Keratinocyte (primary cell): ENCODE measurements around the gene OR52B4. TPM values are rescaled to one million over a fixed set of nuclear protein-coding genes. Genes with fewer than 3 reads are reported as not detected.
"Not testable (repeated sequence)": the region's sequence is repeated elsewhere in the genome, so short reads cannot be mapped to it uniquely, and the experiment has no call there.

Source experiments
- DNase-seq: peaks from one replicate; pipeline ENCODE4 v3.0.0-alpha.2; 2011; ENCODE audit warnings: low read depth, missing footprints, low spot score
- FAIRE-seq: peaks from 2 replicates; lab custom pipeline; 2011; peaks lifted over from hg19 to GRCh38; lab: Jason Lieb, UNC
- H2AFZ ChIP-seq: 2 replicates; pipeline ENCODE4 v1.6.0; 2012; ENCODE audit warnings: low read length, control low read depth, inconsistent platforms; ENCODE audit not compliant: control insufficient read depth
- H3K27ac ChIP-seq: 2 replicates; pipeline ENCODE4 v1.5.1; 2011; ENCODE audit warnings: low read length; ENCODE audit not compliant: control insufficient read depth, insufficient read depth
- H3K27me3 ChIP-seq: 3 replicates; pipeline ENCODE4 v1.6.0; 2011; ENCODE audit warnings: low read length; ENCODE audit not compliant: control insufficient read depth, insufficient read depth; ENCODE audit errors: extremely low read depth
- H3K36me3 ChIP-seq, 2 experiments: 2 replicates in 1 of 2; 3 replicates in 1 of 2; pipeline ENCODE4 v1.5.1; 2011; ENCODE audit warnings: low read length in 2 of 2, mild to moderate bottlenecking in 1 of 2; ENCODE audit not compliant: control insufficient read depth in 2 of 2, insufficient read depth in 2 of 2; ENCODE audit errors: extremely low read depth in 1 of 2
- H3K4me1 ChIP-seq: 3 replicates; pipeline ENCODE4 v1.5.1; 2011; ENCODE audit warnings: low read length; ENCODE audit not compliant: control insufficient read depth, insufficient read depth; ENCODE audit errors: extremely low read depth
- H3K4me2 ChIP-seq: 3 replicates; pipeline ENCODE4 v1.6.0; 2011; ENCODE audit warnings: low read depth, low read length; ENCODE audit not compliant: control insufficient read depth, insufficient read depth; ENCODE audit errors: extremely low read depth
- H3K4me3 ChIP-seq, 3 experiments: fragments of 200-600 bp in 1 of 3; sonication (generic) in 1 of 3; 2 replicates in 2 of 3; 3 replicates in 1 of 3; pipeline ENCODE4 v1.5.1; 2011 to 2016; ENCODE audit warnings: low read length in 3 of 3, mild to moderate bottlenecking in 3 of 3, control low read depth in 2 of 3, inconsistent platforms in 1 of 3, low read depth in 1 of 3, mixed read lengths in 1 of 3, mixed run types in 1 of 3, moderate library complexity in 1 of 3; ENCODE audit not compliant: control insufficient read depth in 2 of 3, insufficient read depth in 2 of 3; ENCODE audit errors: extremely low read depth in 1 of 3
- H3K79me2 ChIP-seq: 2 replicates; pipeline ENCODE4 v1.6.0; 2012; ENCODE audit warnings: low read length; ENCODE audit not compliant: control insufficient read depth, insufficient read depth
- H3K9ac ChIP-seq: 3 replicates; pipeline ENCODE4 v1.6.0; 2011; ENCODE audit warnings: low read length; ENCODE audit not compliant: control insufficient read depth, insufficient read depth; ENCODE audit errors: extremely low read depth
- H3K9me1 ChIP-seq: 3 replicates; pipeline ENCODE4 v1.6.0; 2011; ENCODE audit warnings: low read length; ENCODE audit not compliant: control insufficient read depth, insufficient read depth; ENCODE audit errors: extremely low read depth
- H3K9me3 ChIP-seq: 2 replicates; pipeline ENCODE4 v1.5.1; 2012; ENCODE audit warnings: low read depth, low read length; ENCODE audit not compliant: control insufficient read depth
- H4K20me1 ChIP-seq: 3 replicates; pipeline ENCODE4 v1.6.0; 2011; ENCODE audit warnings: low read length; ENCODE audit not compliant: control insufficient read depth, insufficient read depth; ENCODE audit errors: extremely low read depth
- CTCF ChIP-seq, 3 experiments: IDR thresholded peaks in 1 of 3; conservative IDR thresholded peaks in 1 of 3; optimal IDR thresholded peaks in 1 of 3; 2 replicates in 2 of 3; 3 replicates in 1 of 3; pipeline versions ENCODE3 to v1.5.1; 2011; ENCODE audit warnings: low read length in 3 of 3, mild to moderate bottlenecking in 3 of 3, moderate library complexity in 2 of 3, control low read depth in 1 of 3, inconsistent platforms in 1 of 3; ENCODE audit not compliant: insufficient read depth in 2 of 3; ENCODE audit errors: extremely low read depth in 1 of 3
- EZH2 ChIP-seq: IDR thresholded peaks from one replicate; pipeline ENCODE4 v1.6.1; 2012; ENCODE audit warnings: inconsistent platforms, mild to moderate bottlenecking, low read length, moderate library complexity
- dilution Hi-C: fragments of 300-500 bp; cut with MboI; formaldehyde crosslinking; loops from one replicate; pipeline ENCODE4 v1.7.0; 2020; ENCODE audit warnings: low sequenced_read_pairs; ENCODE audit not compliant: extremely low pct_ligation_motif_present
- polyA plus RNA-seq, 5 experiments: library from polyadenylated mRNA; depleted of rRNA in 3 of 5; stranded (reverse) in 3 of 5; stranded (forward) in 1 of 5; unstranded in 1 of 5; fragments of >200 nt; gene quantifications; 1 replicate in 1 of 5; 2 replicates in 3 of 5; 3 replicates in 1 of 5; pipeline versions ENCODE4 v1.2.1 to v1.2.3, GENCODE V29; 2011 to 2012; ENCODE audit warnings: missing spikeins in 2 of 5, low read depth in 1 of 5, low replicate concordance in 1 of 5

Gene OR52B4
- polyA plus RNA-seq, 1 donor (not counting 4 experiments of a cell fraction or from before 2014, with no cell fraction given): not detected

- TF ChIP-seq CTCF (optimal IDR thresholded peaks at IDR 0.05 in 1 of 3, IDR thresholded peaks at IDR 0.05 in 1 of 3, conservative IDR thresholded peaks at IDR 0.05 in 1 of 3; ENCODE audit: extremely low read depth in 1 of 3, insufficient read depth in 2 of 3, low read length in 3 of 3) (no peak), EZH2 (no peak)
- H3K9me1 ChIP-seq: no peaks in the 10 kb centered on the region
- H3K9me3 ChIP-seq: no peaks in the 10 kb centered on the region
- H4K20me1 ChIP-seq: no peaks in the 10 kb centered on the region
- no peak for DNase-seq
- H3K27me3 ChIP-seq: no peaks in the 10 kb centered on the region
- H3K4me3 ChIP-seq: no peak overlapping the region
- H3K79me2 ChIP-seq: no peaks in the 10 kb centered on the region
- dilution Hi-C loops: no loop called here
- FAIRE-seq: no peak
- H3K36me3 ChIP-seq: no peaks in the 10 kb centered on the region
- H3K27ac ChIP-seq: no peak overlapping the region
- no peak overlapping the region for H3K4me2 ChIP-seq
- no peak overlapping the region for H3K9ac ChIP-seq
- H3K4me1 ChIP-seq: no peaks in the 10 kb centered on the region
- H2AFZ ChIP-seq: no peak overlapping the region
Measured at GRCh38 chr11:4375431-4376140, 7.4 kb upstream of the OR52B4 start.

GRCh38 chr11:4370166-4370565, 2.0 kb upstream of the OR52B4 start:
- no peak for DNase-seq
- dilution Hi-C loops: no loop called here
- no peak for FAIRE-seq

GRCh38 chr11:4348142-4348541, 20.0 kb downstream of the OR52B4 start:
- H3K27ac ChIP-seq, H2AFZ ChIP-seq, H4K20me1 ChIP-seq, H3K36me3 ChIP-seq, H3K27me3 ChIP-seq, H3K9me3 ChIP-seq, H3K79me2 ChIP-seq, H3K4me1 ChIP-seq, FAIRE-seq, H3K9ac ChIP-seq, H3K4me3 ChIP-seq, dilution Hi-C loops, DNase-seq, H3K4me2 ChIP-seq, H3K9me1 ChIP-seq: not testable (repeated sequence)

More at GRCh38 chr11:4370166-4370565, 2.0 kb upstream of the OR52B4 start:
- H4K20me1 ChIP-seq: no peaks in the 10 kb centered on the region
- no peak for TF ChIP-seq CTCF (optimal IDR thresholded peaks at IDR 0.05 in 1 of 3, IDR thresholded peaks at IDR 0.05 in 1 of 3, conservative IDR thresholded peaks at IDR 0.05 in 1 of 3; ENCODE audit: extremely low read depth in 1 of 3, insufficient read depth in 2 of 3, low read length in 3 of 3)
- TF ChIP-seq EZH2: no peak
- no peaks in the 10 kb centered on the region for H3K9me1 ChIP-seq
- H3K27ac ChIP-seq: no peak overlapping the region
- H3K36me3 ChIP-seq: no peaks in the 10 kb centered on the region
- no peaks in the 10 kb centered on the region for H3K79me2 ChIP-seq
- H2AFZ ChIP-seq: no peak overlapping the region
- H3K4me1 ChIP-seq: no peaks in the 10 kb centered on the region
- no peak overlapping the region for H3K4me3 ChIP-seq
- H3K9me3 ChIP-seq: no peaks in the 10 kb centered on the region
- H3K9ac ChIP-seq: no peak overlapping the region
- no peak overlapping the region for H3K4me2 ChIP-seq
- no peaks in the 10 kb centered on the region for H3K27me3 ChIP-seq

GRCh38 chr11:4345366-4345765, 22.8 kb downstream of the OR52B4 start:
- H3K9me3 ChIP-seq, H2AFZ ChIP-seq, DNase-seq, H3K4me2 ChIP-seq, H3K27me3 ChIP-seq, H4K20me1 ChIP-seq, H3K27ac ChIP-seq, FAIRE-seq, H3K36me3 ChIP-seq, H3K4me1 ChIP-seq, H3K9ac ChIP-seq, H3K4me3 ChIP-seq, dilution Hi-C loops, H3K9me1 ChIP-seq, H3K79me2 ChIP-seq: not testable (repeated sequence)
